MCF 10A (cell line): ENCODE measurements around the gene CA10. TPM values are rescaled to one million over a fixed set of nuclear protein-coding genes. Genes with fewer than 3 reads are reported as not detected.

Experiments used
- BruUV-seq: library from RNA; stranded (reverse); fragments of 400-500 nt; replicated peaks from 2 replicates; lab custom pipeline; 2021; lab: Mats Ljungman, UMichigan
- CTCF ChIA-PET: fragments of 300-600 bp; sonication (Branson Sonifier 250); formaldehyde crosslinking; extraction: SDS; loops from one replicate; lab custom pipeline; 2021; ENCODE audit warnings: antibody characterized with exemption, inconsistent platforms; lab: Yijun Ruan, JAX
- POLR2A ChIA-PET: fragments of 300-600, 350-650 bp; sonication (Branson Sonifier 250); formaldehyde crosslinking; extraction: SDS; loops from one replicate; lab custom pipeline; 2020; ENCODE audit warnings: antibody characterized with exemption, inconsistent platforms; lab: Yijun Ruan, JAX
- DNase-seq: peaks from one replicate; pipeline ENCODE4 v3.0.0-alpha.2; 2018; ENCODE audit not compliant: unreplicated experiment
- H3K27ac Mint-ChIP-seq: one replicate; pipeline ENCODE4 v1.8.0; 2022; ENCODE audit warnings: mild to moderate bottlenecking, low read depth, mixed read lengths; ENCODE audit not compliant: unreplicated experiment
- H3K27me3 Mint-ChIP-seq: one replicate; pipeline ENCODE4 v1.8.0; 2022; ENCODE audit warnings: mixed read lengths; ENCODE audit not compliant: insufficient read depth, unreplicated experiment
- H3K36me3 Mint-ChIP-seq: one replicate; pipeline ENCODE4 v1.8.0; 2022; ENCODE audit warnings: mild to moderate bottlenecking, moderate library complexity, mixed read lengths; ENCODE audit not compliant: insufficient read depth, unreplicated experiment
- H3K4me1 Mint-ChIP-seq: one replicate; pipeline ENCODE4 v1.8.0; 2022; ENCODE audit warnings: mixed read lengths; ENCODE audit not compliant: insufficient read depth, unreplicated experiment
- H3K4me3 Mint-ChIP-seq: one replicate; pipeline ENCODE4 v1.8.0; 2022; ENCODE audit warnings: mild to moderate bottlenecking, moderate library complexity, mixed read lengths; ENCODE audit not compliant: unreplicated experiment
- H3K9me3 Mint-ChIP-seq: one replicate; pipeline ENCODE4 v1.8.0; 2022; ENCODE audit warnings: mixed read lengths; ENCODE audit not compliant: unreplicated experiment
- intact Hi-C: fragments of 100-400 bp; cut with micrococcal nuclease; formaldehyde crosslinking; loops from 2 replicates; pipeline ENCODE4 v1.14.1; 2022
- total RNA-seq: library from RNA; stranded (reverse); gene quantifications from 2 replicates; pipeline ENCODE4 v1.2.3, GENCODE V29; 2022
- TF ChIP-seq, protein P1 (sequence below): fragments of 200-600 bp; IDR thresholded peaks from one replicate; pipeline ENCODE4 v1.8.0; 2022; ENCODE audit warnings: antibody characterized with exemption, mild to moderate bottlenecking; ENCODE audit not compliant: unreplicated experiment

Gene CA10
- total RNA-seq, 1 experiment from 2014 or later: not detected

DNA sequence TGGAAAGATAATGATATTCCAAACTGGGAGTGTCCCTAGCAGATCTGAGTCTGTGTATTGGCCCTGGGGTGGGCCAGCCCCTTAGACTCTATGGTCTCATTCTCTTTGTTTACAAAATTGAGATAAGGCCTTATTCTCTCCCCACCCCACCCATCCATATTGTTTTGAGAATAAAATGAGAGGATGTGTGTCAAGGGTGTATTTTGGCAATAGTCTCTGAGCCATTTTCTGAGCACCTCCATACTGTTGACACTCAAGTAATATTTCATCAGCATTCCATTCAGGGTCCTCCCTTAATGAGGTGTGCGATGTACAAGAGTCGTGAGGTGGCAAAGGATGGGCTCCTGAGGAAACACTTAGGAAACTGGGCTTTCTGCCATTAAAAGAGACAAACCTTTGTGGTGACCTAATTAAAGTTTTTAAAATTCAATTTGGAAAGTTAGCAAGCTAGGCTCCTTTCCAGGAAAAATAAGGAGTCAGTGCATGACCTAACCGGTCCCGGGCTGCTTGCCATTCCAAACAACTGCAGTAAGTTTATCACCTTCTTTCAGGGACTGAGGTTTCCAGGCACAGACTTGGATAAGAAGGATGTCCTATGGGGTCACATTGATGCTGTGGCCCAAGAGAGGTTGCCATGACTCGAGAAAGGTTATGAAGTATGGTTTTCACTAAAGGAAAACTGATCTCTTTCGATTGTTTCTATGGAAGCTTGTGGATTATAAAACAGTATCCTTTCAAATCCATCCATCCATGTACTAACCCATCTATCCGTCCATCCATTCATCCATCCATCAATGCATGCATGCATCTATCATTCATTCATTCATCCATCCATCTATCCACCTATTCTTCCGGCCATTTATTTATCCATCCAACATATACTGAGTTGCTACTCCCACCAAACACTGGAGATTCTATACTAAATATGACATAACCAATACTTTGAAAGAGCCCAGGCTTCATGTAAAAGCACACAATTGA, 454.9 kb downstream of the CA10 start:
- peak overlapping the region; percentile 34 for H3K27ac Mint-ChIP-seq
- ChIA-PET CTCF (no interaction called here), POLR2A (interaction anchor here (0.5 to 0.6 kb wide), 2 partner anchors 8 to 45 kb away, joined by 3 to 4 read pairs; no protein-coding TSS in a partner anchor)
- peaks cover 16% of the 10 kb centered on the region for H3K4me1 Mint-ChIP-seq
- no peaks in the 10 kb centered on the region for H3K9me3 Mint-ChIP-seq
- TF ChIP-seq, protein P1, sequence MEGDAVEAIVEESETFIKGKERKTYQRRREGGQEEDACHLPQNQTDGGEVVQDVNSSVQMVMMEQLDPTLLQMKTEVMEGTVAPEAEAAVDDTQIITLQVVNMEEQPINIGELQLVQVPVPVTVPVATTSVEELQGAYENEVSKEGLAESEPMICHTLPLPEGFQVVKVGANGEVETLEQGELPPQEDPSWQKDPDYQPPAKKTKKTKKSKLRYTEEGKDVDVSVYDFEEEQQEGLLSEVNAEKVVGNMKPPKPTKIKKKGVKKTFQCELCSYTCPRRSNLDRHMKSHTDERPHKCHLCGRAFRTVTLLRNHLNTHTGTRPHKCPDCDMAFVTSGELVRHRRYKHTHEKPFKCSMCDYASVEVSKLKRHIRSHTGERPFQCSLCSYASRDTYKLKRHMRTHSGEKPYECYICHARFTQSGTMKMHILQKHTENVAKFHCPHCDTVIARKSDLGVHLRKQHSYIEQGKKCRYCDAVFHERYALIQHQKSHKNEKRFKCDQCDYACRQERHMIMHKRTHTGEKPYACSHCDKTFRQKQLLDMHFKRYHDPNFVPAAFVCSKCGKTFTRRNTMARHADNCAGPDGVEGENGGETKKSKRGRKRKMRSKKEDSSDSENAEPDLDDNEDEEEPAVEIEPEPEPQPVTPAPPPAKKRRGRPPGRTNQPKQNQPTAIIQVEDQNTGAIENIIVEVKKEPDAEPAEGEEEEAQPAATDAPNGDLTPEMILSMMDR: no peak
- peaks cover 11% of the 10 kb centered on the region for H3K27me3 Mint-ChIP-seq
- no peak overlapping the region for H3K4me3 Mint-ChIP-seq
- DNase-seq: peak; percentile 91
- no peaks in the 10 kb centered on the region for H3K36me3 Mint-ChIP-seq
- no TSS peak for BruUV-seq
- intact Hi-C loops: loop anchor here (1.0 kb wide), 1 partner anchor 63 kb away; no protein-coding TSS in a partner anchor

DNA sequence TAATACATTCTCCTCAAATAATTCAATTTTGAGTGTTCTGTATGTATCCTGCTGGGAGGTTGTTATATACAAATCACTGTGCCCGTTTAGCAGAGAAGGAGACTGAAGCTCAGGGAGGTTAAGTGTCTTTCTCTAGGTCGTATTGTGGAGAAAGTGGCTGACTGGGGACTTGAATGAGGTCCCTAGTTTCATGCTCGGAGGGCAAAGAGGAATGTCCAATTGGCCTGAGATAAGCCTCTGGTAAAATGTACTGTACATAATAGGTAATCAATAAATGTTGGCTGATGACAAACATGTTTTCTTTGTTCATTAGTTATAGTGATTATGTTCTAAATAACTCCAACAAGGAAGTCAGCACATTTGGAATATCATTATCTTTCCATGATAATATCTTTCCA, 455.6 kb downstream of the CA10 start:
- ChIA-PET POLR2A (interaction anchor here (0.5 kb wide), 1 partner anchor 46 kb away, joined by 4 read pairs; no protein-coding TSS in a partner anchor), CTCF (no interaction called here)
- BruUV-seq: no TSS peak
- Mint-ChIP-seq H3K36me3 (no peaks in the 10 kb centered on the region), H3K27ac (peak overlapping the region; percentile 34), H3K4me3 (no peak overlapping the region), H3K27me3 (peaks cover 17% of the 10 kb centered on the region), H3K9me3 (no peaks in the 10 kb centered on the region), H3K4me1 (peaks cover 16% of the 10 kb centered on the region)
- TF ChIP-seq, protein P1: no peak
- no peak for DNase-seq
- intact Hi-C loops: loop anchor here (1.0 kb wide), 1 partner anchor 63 kb away; no protein-coding TSS in a partner anchor

DNA sequence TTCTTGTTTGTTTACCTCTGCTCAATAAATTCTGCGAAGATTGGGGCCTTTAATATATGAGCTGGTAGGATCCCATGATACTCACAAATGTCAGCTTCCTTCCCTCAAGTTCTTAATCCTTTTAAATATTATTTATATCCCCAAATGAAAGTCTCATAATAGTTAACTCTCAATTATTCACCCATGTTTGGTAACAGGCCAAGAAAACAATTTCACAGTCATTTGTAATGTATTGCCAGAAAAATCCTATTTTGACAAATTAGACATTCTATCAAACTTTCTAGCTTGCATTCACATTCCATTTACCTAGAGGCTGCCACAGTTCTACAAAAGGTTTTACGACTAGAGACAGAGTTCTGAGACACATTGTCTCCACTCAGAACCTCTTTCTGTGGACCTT, 457.0 kb downstream of the CA10 start:
- H3K4me3 Mint-ChIP-seq: no peak overlapping the region

More for the DNA sequence above, 457.0 kb downstream of the CA10 start:
- H3K27me3 Mint-ChIP-seq: peaks cover 30% of the 10 kb centered on the region
- H3K27ac Mint-ChIP-seq: no peak overlapping the region
- DNase-seq: no peak
- intact Hi-C loops: no loop called here
- TF ChIP-seq, protein P1: no peak
- H3K36me3 Mint-ChIP-seq: no peaks in the 10 kb centered on the region
- H3K9me3 Mint-ChIP-seq: no peaks in the 10 kb centered on the region
- CTCF ChIA-PET: no interaction called here
- no TSS peak for BruUV-seq
- POLR2A ChIA-PET: no interaction called here
- H3K4me1 Mint-ChIP-seq: peaks cover 6% of the 10 kb centered on the region
